Activated naive CD4-positive, alpha-beta T cell treated with anti-CD3 and anti-CD28 coated beads, Interleukin-2, amount 50 U/mL, for 24 hours (primary cell): ENCODE data around the gene BRAT1.

Experiments
- H3K27ac Mint-ChIP-seq: one replicate; pipeline ENCODE4 v1.8.0; 2021; ENCODE audit warnings: mild to moderate bottlenecking, mixed read lengths
- H3K27me3 Mint-ChIP-seq: one replicate; pipeline ENCODE4 v1.8.0; 2021; ENCODE audit warnings: mixed read lengths
- H3K36me3 Mint-ChIP-seq: one replicate; pipeline ENCODE4 v1.8.0; 2021; ENCODE audit warnings: mixed read lengths
- H3K4me1 Mint-ChIP-seq: one replicate; pipeline ENCODE4 v1.8.0; 2021; ENCODE audit warnings: mixed read lengths
- H3K4me3 Mint-ChIP-seq: one replicate; pipeline ENCODE4 v1.8.0; 2021; ENCODE audit warnings: mild to moderate bottlenecking, mixed read lengths
- H3K9me3 Mint-ChIP-seq: one replicate; pipeline ENCODE4 v1.8.0; 2021; ENCODE audit warnings: mixed read lengths

Gene BRAT1

GRCh38 chr7:2555121-2556052 lies at the start of gene BRAT1:
TSS of gene BRAT1 (minus strand) at chr7:2555524. CDS start at chr7:2554431, 1,093 bp downstream.
- H3K4me3 Mint-ChIP-seq, result peak within 1 kb of the TSS; percentile 88
- no peaks in the 10 kb centered on the region for H3K9me3 Mint-ChIP-seq
- H3K36me3 Mint-ChIP-seq, result no peaks in the 10 kb centered on the region
- H3K4me1 Mint-ChIP-seq, result peaks cover 40% of the 10 kb centered on the region
- H3K27me3 Mint-ChIP-seq, result no peaks in the 10 kb centered on the region
- peak within 1 kb of the TSS; percentile 91 for H3K27ac Mint-ChIP-seq

- Mint-ChIP-seq H3K36me3 (peaks cover 2% of the 10 kb centered on the region), H3K27me3 (no peaks in the 10 kb centered on the region), H3K4me1 (peaks cover 5% of the 10 kb centered on the region)
These were observed 49.4 kb upstream of the BRAT1 start for GRCh38 chr7:2604608-2605174.

GRCh38 chr7:2603044-2603965 lies 48.0 kb upstream of the BRAT1 start:
- H3K27ac Mint-ChIP-seq, result no peak overlapping the region
- no peaks in the 10 kb centered on the region for H3K9me3 Mint-ChIP-seq
- H3K27me3 Mint-ChIP-seq, result no peaks in the 10 kb centered on the region
- peaks cover 4% of the 10 kb centered on the region for H3K36me3 Mint-ChIP-seq
- no peaks in the 10 kb centered on the region for H3K4me1 Mint-ChIP-seq
- H3K4me3 Mint-ChIP-seq, result no peak overlapping the region

More at GRCh38 chr7:2604608-2605174, 49.4 kb upstream of the BRAT1 start:
- Mint-ChIP-seq H3K4me3 (no peak overlapping the region), H3K9me3 (no peaks in the 10 kb centered on the region), H3K27ac (no peak overlapping the region)

- Mint-ChIP-seq H3K36me3 (peaks cover 4% of the 10 kb centered on the region), H3K27ac (no peak overlapping the region), H3K9me3 (no peaks in the 10 kb centered on the region), H3K4me1 (no peaks in the 10 kb centered on the region), H3K27me3 (no peaks in the 10 kb centered on the region), H3K4me3 (no peak overlapping the region)
These were observed 47.2 kb upstream of the BRAT1 start for GRCh38 chr7:2602406-2603043.

- peaks cover 4% of the 10 kb centered on the region for H3K36me3 Mint-ChIP-seq
- H3K4me3 Mint-ChIP-seq, result no peak overlapping the region
- H3K4me1 Mint-ChIP-seq, result no peaks in the 10 kb centered on the region
- H3K9me3 Mint-ChIP-seq, result no peaks in the 10 kb centered on the region
- no peaks in the 10 kb centered on the region for H3K27me3 Mint-ChIP-seq
- no peak overlapping the region for H3K27ac Mint-ChIP-seq
These were observed 46.6 kb upstream of the BRAT1 start for GRCh38 chr7:2601907-2602306.

GRCh38 chr7:2601065-2601464 lies 45.7 kb upstream of the BRAT1 start:
- H3K4me3 Mint-ChIP-seq, result no peak overlapping the region
- H3K27ac Mint-ChIP-seq, result no peak overlapping the region
- no peaks in the 10 kb centered on the region for H3K9me3 Mint-ChIP-seq
- no peaks in the 10 kb centered on the region for H3K4me1 Mint-ChIP-seq
- H3K36me3 Mint-ChIP-seq, result peaks cover 5% of the 10 kb centered on the region
- H3K27me3 Mint-ChIP-seq, result no peaks in the 10 kb centered on the region

GRCh38 chr7:2598154-2598823 lies 43.0 kb upstream of the BRAT1 start:
- Mint-ChIP-seq H3K27ac (no peak overlapping the region), H3K4me1 (no peaks in the 10 kb centered on the region), H3K36me3 (peaks cover 6% of the 10 kb centered on the region), H3K9me3 (no peaks in the 10 kb centered on the region), H3K4me3 (no peak overlapping the region), H3K27me3 (no peaks in the 10 kb centered on the region)

- H3K4me3 Mint-ChIP-seq, result no peak overlapping the region
- no peaks in the 10 kb centered on the region for H3K9me3 Mint-ChIP-seq
- peaks cover 6% of the 10 kb centered on the region for H3K36me3 Mint-ChIP-seq
- no peaks in the 10 kb centered on the region for H3K4me1 Mint-ChIP-seq
- no peaks in the 10 kb centered on the region for H3K27me3 Mint-ChIP-seq
- H3K27ac Mint-ChIP-seq, result no peak overlapping the region
These were observed 41.9 kb upstream of the BRAT1 start for GRCh38 chr7:2597273-2597640.

- no peaks in the 10 kb centered on the region for H3K27me3 Mint-ChIP-seq
- peaks cover 9% of the 10 kb centered on the region for H3K36me3 Mint-ChIP-seq
- H3K27ac Mint-ChIP-seq, result no peak overlapping the region
- H3K4me3 Mint-ChIP-seq, result no peak overlapping the region
- H3K4me1 Mint-ChIP-seq, result no peaks in the 10 kb centered on the region
- no peaks in the 10 kb centered on the region for H3K9me3 Mint-ChIP-seq
These were observed 41.3 kb upstream of the BRAT1 start for GRCh38 chr7:2596464-2597272.

- H3K27ac Mint-ChIP-seq, result no peak overlapping the region
- peaks cover 9% of the 10 kb centered on the region for H3K36me3 Mint-ChIP-seq
- no peaks in the 10 kb centered on the region for H3K9me3 Mint-ChIP-seq
- H3K27me3 Mint-ChIP-seq, result no peaks in the 10 kb centered on the region
- no peak overlapping the region for H3K4me3 Mint-ChIP-seq
- no peaks in the 10 kb centered on the region for H3K4me1 Mint-ChIP-seq
These were observed 40.0 kb upstream of the BRAT1 start for GRCh38 chr7:2595258-2595860.

- H3K9me3 Mint-ChIP-seq, result no peaks in the 10 kb centered on the region
- H3K27me3 Mint-ChIP-seq, result no peaks in the 10 kb centered on the region
- no peak overlapping the region for H3K27ac Mint-ChIP-seq
- peaks cover 9% of the 10 kb centered on the region for H3K36me3 Mint-ChIP-seq
- H3K4me1 Mint-ChIP-seq, result no peaks in the 10 kb centered on the region
- H3K4me3 Mint-ChIP-seq, result no peak overlapping the region
These were observed 39.3 kb upstream of the BRAT1 start for GRCh38 chr7:2594599-2594998.

GRCh38 chr7:2593036-2593727 lies 37.9 kb upstream of the BRAT1 start:
- Mint-ChIP-seq H3K27ac (no peak overlapping the region), H3K4me1 (no peaks in the 10 kb centered on the region), H3K4me3 (no peak overlapping the region), H3K9me3 (no peaks in the 10 kb centered on the region), H3K27me3 (no peaks in the 10 kb centered on the region), H3K36me3 (peaks cover 7% of the 10 kb centered on the region)

GRCh38 chr7:2592375-2592865 lies 37.1 kb upstream of the BRAT1 start:
- H3K4me3 Mint-ChIP-seq, result no peak overlapping the region
- no peaks in the 10 kb centered on the region for H3K9me3 Mint-ChIP-seq
- peaks cover 7% of the 10 kb centered on the region for H3K36me3 Mint-ChIP-seq
- H3K27me3 Mint-ChIP-seq, result no peaks in the 10 kb centered on the region
- no peaks in the 10 kb centered on the region for H3K4me1 Mint-ChIP-seq
- H3K27ac Mint-ChIP-seq, result no peak overlapping the region
